Cardiac muscle cell (in vitro differentiated cells and primary cell): Measurements from ENCODE around the gene GMPR2. TPM values are rescaled to one million over a fixed set of nuclear protein-coding genes. Genes with fewer than 3 reads are reported as not detected.
"Not testable (repeated sequence)": the region's sequence is repeated elsewhere in the genome, so short reads cannot be mapped to it uniquely, and the experiment has no call there.

ENCODE experiments used
- DNase-seq, 2 donors: peaks; one replicate each; pipeline versions ENCODE4 v3.0.0 to v3.0.0-alpha.2; 2010 to 2017; ENCODE audit warnings: low read depth in 1 of 2, low spot score in 1 of 2
- H3K27ac ChIP-seq: fragments of 200-600 bp; sonication (generic); 2 replicates; pipeline ENCODE4 v1.5.1; 2016
- H3K27me3 ChIP-seq: fragments of 200-600 bp; sonication (generic); 2 replicates; pipeline ENCODE4 v1.6.0; 2016; ENCODE audit warnings: control low read depth
- H3K36me3 ChIP-seq: fragments of 200-600 bp; sonication (generic); 2 replicates; pipeline ENCODE4 v1.5.1; 2016; ENCODE audit warnings: control low read depth
- H3K4me1 ChIP-seq: fragments of 200-600 bp; sonication (generic); 2 replicates; pipeline ENCODE4 v1.8.1; 2017; ENCODE audit warnings: low read depth, mild to moderate bottlenecking, mixed run types
- H3K4me3 ChIP-seq: fragments of 200-600 bp; sonication (generic); 2 replicates; pipeline ENCODE4 v1.5.1; 2016; ENCODE audit warnings: mild to moderate bottlenecking
- H3K9me3 ChIP-seq: fragments of 200-600 bp; sonication (generic); 2 replicates; pipeline ENCODE4 v1.5.1; 2017; ENCODE audit warnings: low read depth, mild to moderate bottlenecking, control low read depth
- polyA plus RNA-seq: library from polyadenylated mRNA; unstranded; fragments of >200 nt; fragmentation: Nextera tagmentation; extraction: Ambion mirVana; gene quantifications from 2 replicates; pipeline ENCODE4 v1.2.1, GENCODE V29; 2016
- total RNA-seq: library from RNA; depleted of rRNA; stranded (reverse); fragments of >200 nt; gene quantifications from 2 replicates; pipeline ENCODE4 v1.2.3, GENCODE V29; 2016
- TF ChIP-seq, protein P1 (sequence below): IDR thresholded peaks from 2 replicates; pipeline ENCODE4 v1.5.1; 2012; ENCODE audit warnings: low read depth, mild to moderate bottlenecking, low read length

Gene GMPR2
- total and polyA plus RNA-seq, 2 experiments from 2014 or later = 57.6 to 59.5 TPM

DNA sequence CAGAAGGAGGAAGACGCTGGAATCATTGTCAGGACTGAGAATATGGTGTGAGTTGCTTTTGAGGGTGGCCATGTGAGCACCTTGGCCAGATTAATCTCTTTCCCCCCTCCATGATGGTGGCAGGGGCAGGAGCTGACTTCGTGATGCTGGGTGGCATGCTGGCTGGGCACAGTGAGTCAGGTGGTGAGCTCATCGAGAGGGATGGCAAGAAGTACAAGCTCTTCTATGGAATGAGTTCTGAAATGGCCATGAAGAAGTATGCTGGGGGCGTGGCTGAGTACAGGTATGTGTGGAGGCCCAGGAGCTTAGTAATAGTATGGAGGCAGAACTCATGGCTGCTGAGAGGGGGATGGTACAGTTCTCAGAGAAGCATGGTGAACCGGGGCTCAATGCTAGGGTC is 5.4 kb downstream of the GMPR2 start:
- Histone ChIP-seq H3K9me3 (no peaks in the 10 kb centered on the region), H3K36me3 (peaks cover 23% of the 10 kb centered on the region), H3K27me3 (no peaks in the 10 kb centered on the region), H3K4me3 (no peak overlapping the region), H3K4me1 (peaks cover 6% of the 10 kb centered on the region), H3K27ac (no peak overlapping the region)
- TF ChIP-seq, protein P1, sequence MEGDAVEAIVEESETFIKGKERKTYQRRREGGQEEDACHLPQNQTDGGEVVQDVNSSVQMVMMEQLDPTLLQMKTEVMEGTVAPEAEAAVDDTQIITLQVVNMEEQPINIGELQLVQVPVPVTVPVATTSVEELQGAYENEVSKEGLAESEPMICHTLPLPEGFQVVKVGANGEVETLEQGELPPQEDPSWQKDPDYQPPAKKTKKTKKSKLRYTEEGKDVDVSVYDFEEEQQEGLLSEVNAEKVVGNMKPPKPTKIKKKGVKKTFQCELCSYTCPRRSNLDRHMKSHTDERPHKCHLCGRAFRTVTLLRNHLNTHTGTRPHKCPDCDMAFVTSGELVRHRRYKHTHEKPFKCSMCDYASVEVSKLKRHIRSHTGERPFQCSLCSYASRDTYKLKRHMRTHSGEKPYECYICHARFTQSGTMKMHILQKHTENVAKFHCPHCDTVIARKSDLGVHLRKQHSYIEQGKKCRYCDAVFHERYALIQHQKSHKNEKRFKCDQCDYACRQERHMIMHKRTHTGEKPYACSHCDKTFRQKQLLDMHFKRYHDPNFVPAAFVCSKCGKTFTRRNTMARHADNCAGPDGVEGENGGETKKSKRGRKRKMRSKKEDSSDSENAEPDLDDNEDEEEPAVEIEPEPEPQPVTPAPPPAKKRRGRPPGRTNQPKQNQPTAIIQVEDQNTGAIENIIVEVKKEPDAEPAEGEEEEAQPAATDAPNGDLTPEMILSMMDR = no peak
- no peak for DNase-seq

DNA sequence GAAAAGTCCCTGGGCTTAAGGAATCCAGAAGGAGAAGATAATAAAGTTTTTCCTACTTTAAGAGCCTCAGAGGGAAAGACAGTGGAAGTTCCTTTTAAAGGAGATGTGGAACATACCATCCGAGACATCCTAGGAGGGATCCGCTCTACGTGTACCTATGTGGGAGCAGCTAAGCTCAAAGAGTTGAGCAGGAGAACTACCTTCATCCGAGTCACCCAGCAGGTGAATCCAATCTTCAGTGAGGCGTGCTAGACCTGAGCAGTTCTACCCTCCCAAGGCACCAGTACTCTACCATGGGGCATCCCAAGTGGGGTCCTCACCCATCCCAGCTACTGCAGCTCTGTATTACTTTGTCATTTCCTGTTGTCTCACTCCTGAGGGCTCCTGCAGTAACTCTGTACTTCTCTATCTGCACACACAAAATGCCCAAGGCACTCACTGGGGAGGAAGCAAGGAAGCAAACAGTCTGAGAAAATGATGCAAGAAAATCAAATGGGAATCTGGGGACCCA is 5.9 kb downstream of the GMPR2 start:
- no peak overlapping the region for H3K27ac ChIP-seq
- H3K36me3 ChIP-seq = peaks cover 23% of the 10 kb centered on the region

DNA sequence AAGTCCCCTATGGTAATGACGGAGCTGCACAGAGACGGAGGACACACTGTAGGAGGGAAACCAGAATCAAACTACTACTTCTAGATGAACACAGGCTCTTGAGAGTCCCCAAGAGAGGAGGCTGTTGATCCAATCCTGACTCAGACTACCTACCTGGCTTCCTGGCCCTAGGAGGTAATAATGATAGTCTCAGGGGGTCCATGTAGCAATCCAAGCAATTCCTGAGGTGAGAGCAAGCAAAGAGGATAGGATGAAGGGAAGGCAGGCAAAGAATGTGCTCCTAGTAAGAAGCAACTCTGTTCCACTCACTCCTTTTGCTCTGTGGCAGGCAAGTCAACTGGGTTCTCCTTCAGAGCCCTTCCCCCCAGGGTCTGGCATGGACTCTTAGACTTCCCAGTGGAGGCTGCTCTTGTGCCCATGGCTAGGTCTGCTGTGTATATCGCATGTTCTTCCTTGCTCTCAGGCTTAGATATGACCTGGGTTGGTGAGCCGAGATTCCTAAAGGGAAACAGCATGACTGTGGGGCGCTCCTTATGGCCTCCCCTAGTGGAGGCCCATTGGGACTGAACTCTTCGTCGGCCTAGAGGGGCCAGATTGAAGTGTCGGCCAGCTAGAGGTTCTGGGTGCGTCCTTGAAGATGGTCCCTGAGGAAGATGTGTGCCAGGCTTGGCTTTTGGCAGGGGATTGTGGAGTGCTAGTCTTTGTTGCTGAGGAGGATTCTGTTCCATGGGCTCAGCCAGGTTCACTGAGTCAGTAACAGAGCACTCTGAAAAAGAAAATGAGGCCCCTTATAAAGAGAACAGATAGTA is 7.6 kb downstream of the GMPR2 start:
- DNase-seq = no peak
- Histone ChIP-seq H3K27ac (no peak overlapping the region), H3K9me3 (no peaks in the 10 kb centered on the region), H3K4me3 (no peak overlapping the region), H3K36me3 (peaks cover 23% of the 10 kb centered on the region), H3K4me1 (no peaks in the 10 kb centered on the region), H3K27me3 (no peaks in the 10 kb centered on the region)
- TF ChIP-seq, protein P1 = no peak

More for the DNA sequence above, 5.9 kb downstream of the GMPR2 start:
- DNase-seq = no peak
- Histone ChIP-seq H3K4me1 (peaks cover 2% of the 10 kb centered on the region), H3K9me3 (no peaks in the 10 kb centered on the region), H3K4me3 (no peak overlapping the region), H3K27me3 (no peaks in the 10 kb centered on the region)
- TF ChIP-seq, protein P1 = no peak

GRCh38 chr14:24241829-24242443 is 9.2 kb downstream of the GMPR2 start:
- TF ChIP-seq, protein P1 = peak; percentile 42
- Histone ChIP-seq H3K36me3 (peaks cover 9% of the 10 kb centered on the region), H3K4me1 (no peaks in the 10 kb centered on the region), H3K27me3 (no peaks in the 10 kb centered on the region), H3K4me3 (peak overlapping the region; percentile 58), H3K9me3 (no peaks in the 10 kb centered on the region), H3K27ac (peak overlapping the region; percentile 98)
- peak; percentile 94 for DNase-seq

- DNase-seq = no peak
Measured at GRCh38 chr14:24243336-24243836, 10.7 kb downstream of the GMPR2 start.

DNA sequence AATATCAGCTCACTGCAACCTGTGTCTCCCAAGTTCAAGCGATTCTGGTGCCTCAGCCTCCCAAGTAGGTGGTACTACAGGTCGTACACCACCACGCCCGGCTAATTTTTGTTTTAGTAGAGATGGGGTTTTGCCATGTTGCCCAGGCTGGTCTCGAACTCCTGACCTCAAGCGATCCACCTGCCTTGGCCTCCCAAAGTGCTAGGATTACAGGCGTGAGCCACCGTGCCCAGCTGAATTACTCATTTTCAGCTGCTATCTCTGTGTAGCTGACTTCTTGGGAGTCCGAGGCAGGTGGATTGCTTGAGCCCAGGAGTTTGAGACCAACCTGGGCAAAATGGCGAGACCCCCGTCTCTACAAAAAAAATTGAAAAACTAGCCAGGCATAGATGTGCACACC is 12.6 kb downstream of the GMPR2 start:
- H3K36me3 ChIP-seq, DNase-seq, H3K27ac ChIP-seq, H3K4me1 ChIP-seq, H3K27me3 ChIP-seq, H3K9me3 ChIP-seq, H3K4me3 ChIP-seq: not testable (repeated sequence)

More at GRCh38 chr14:24243336-24243836, 10.7 kb downstream of the GMPR2 start:
- Histone ChIP-seq H3K27ac (peak overlapping the region; percentile 98), H3K36me3 (peaks cover 7% of the 10 kb centered on the region), H3K27me3 (no peaks in the 10 kb centered on the region), H3K9me3 (no peaks in the 10 kb centered on the region), H3K4me3 (peak overlapping the region; percentile 58), H3K4me1 (no peaks in the 10 kb centered on the region)
- TF ChIP-seq, protein P1 = no peak
